Measurements from ENCODE around the gene OR52B4. TPM values are rescaled to one million over a fixed set of nuclear protein-coding genes. Genes with fewer than 3 reads are reported as not detected.

Gene OR52B4
- total and polyA plus RNA-seq, 3 donors from 2014 or later, result not detected

DNA sequence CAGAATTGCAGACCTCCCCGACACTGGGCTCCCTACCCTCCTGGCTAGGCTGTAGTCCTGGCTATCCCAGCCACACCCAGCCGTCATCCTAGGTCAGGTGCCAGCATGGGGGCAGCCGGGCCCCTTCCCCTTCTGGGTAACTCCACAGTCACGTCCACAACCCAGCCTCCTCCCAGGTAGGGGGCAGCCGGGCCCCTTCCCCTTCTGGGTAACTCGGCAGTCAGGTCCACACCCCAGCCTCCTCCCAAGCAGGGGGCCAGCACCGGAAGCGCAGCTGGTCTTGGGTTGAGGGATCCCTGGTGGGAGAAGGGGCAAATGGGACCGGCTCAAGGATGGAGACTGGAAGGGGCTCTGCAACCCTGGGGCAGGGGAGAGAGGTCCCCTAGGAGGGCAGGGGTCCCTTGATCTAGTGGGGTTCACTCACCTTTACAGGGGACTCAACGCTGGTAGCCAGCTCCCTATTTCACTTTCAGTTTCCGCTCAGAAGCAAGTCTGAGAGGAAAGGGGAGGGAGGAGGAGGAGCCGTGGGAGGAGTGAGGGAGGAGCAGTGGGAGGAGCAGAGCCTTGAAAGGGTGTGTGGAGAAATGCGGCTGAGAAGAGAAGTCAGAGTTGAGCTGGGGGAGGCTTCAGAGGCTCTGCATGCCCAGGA, 25.1 kb upstream of the OR52B4 start, which contains the start of gene TRIM21:
Gene TRIM21, minus strand, starts transcription at position 494 of the 649 bp plus-strand sequence. CDS start 3,293 bp downstream, outside the sequence.
- no peaks in the 10 kb centered on the region for H3K4me1 ChIP-seq
- TF ChIP-seq POLR2A (IDR thresholded peaks at IDR 0.05), result no peak
- TF ChIP-seq, protein P1, sequence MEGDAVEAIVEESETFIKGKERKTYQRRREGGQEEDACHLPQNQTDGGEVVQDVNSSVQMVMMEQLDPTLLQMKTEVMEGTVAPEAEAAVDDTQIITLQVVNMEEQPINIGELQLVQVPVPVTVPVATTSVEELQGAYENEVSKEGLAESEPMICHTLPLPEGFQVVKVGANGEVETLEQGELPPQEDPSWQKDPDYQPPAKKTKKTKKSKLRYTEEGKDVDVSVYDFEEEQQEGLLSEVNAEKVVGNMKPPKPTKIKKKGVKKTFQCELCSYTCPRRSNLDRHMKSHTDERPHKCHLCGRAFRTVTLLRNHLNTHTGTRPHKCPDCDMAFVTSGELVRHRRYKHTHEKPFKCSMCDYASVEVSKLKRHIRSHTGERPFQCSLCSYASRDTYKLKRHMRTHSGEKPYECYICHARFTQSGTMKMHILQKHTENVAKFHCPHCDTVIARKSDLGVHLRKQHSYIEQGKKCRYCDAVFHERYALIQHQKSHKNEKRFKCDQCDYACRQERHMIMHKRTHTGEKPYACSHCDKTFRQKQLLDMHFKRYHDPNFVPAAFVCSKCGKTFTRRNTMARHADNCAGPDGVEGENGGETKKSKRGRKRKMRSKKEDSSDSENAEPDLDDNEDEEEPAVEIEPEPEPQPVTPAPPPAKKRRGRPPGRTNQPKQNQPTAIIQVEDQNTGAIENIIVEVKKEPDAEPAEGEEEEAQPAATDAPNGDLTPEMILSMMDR (IDR thresholded peaks at IDR 0.05), result no peak
- no peaks in the 10 kb centered on the region for H3K9me3 ChIP-seq
- peak within 1 kb of the TSS; percentile 58 to 81 for H3K27ac ChIP-seq
- H3K4me3 ChIP-seq, result peak within 1 kb of the TSS; percentile 76 to 93
- intact Hi-C loops (cut with DNase I; ENCODE audit: low total_unique reads), result no loop called here
- no peaks in the 10 kb centered on the region for H3K27me3 ChIP-seq
- no peaks in the 10 kb centered on the region for H3K36me3 ChIP-seq (ENCODE audit: low read depth, missing control alignments)
- 0% methylated on average over 9 to 13 of the region's 13 CpGs for WGBS, 2 donors
- DNase-seq, result peak; percentile 93

DNA sequence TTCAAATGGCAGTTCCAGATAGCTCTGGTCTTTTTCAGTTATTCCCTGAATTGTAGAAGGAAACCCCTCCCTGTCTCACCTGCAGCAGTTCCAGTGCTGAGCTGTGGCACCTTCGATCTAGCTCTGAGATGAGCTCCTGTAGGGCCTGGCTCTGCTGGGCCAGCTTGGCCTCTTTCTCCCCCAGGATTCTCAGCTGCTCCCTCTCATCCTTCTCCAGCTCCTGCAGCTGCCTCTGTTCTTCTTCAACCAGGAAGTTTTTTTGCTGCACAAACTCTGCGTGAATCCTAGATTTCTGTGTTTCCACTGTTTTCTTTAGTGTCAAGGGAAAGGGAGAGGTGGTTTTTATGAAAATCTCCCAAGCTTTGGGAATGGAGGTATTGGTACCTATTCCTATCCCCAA, 20.0 kb upstream of the OR52B4 start:
- no peak for TF ChIP-seq POLR2A (IDR thresholded peaks at IDR 0.05)
- TF ChIP-seq, protein P1 (IDR thresholded peaks at IDR 0.05), result no peak
- intact Hi-C loops (cut with DNase I; ENCODE audit: low total_unique reads), result no loop called here
- no peaks in the 10 kb centered on the region for H3K9me3 ChIP-seq
- H3K36me3 ChIP-seq (ENCODE audit: low read depth, missing control alignments), result no peaks in the 10 kb centered on the region
- H3K4me3 ChIP-seq, result no peak overlapping the region
- no peak overlapping the region for H3K27ac ChIP-seq
- H3K4me1 ChIP-seq, result no peaks in the 10 kb centered on the region
- H3K27me3 ChIP-seq, result no peaks in the 10 kb centered on the region
- no peak for DNase-seq
- 94 to 95% methylated on average over 2 of the region's 2 CpGs for WGBS, 2 donors

DNA sequence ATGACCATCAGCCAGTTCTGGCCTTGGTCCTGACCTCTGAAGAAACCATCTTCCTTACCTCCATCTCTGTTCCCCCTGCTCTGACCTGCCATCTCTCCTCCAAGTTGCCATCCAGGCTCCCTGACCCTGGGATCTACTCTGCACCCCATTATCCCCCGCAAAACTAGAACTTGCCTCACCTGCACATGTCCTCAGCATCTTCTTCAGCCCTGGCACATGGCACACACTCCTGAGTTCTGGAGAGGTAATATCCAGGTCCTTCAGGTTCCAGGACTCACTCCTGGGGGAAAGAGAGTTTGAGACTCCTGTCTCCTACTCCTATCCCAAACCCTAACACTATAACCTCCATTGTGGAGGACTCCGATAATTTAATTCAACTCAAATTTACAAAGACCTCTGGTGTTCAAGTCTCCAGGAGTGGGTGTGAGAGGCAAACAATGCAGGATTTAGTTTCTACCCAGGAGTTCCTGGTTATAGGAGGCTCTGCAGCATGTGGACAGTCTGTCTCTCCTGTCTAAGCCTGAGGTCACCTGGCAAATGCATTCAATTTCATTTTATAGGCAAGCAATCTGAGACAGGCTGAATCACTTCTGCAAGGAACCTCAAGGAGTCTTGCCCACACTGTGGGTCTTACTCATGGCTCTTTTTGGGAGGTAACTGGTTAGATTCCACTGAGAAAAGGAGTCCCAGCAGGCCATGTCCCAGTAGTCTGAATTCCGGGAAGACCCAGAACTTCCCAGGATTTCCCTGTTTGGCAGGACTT, 18.0 kb upstream of the OR52B4 start:
- TF ChIP-seq, protein P1 (IDR thresholded peaks at IDR 0.05), result no peak
- no peak for TF ChIP-seq POLR2A (IDR thresholded peaks at IDR 0.05)
- Histone ChIP-seq H3K4me1 (no peaks in the 10 kb centered on the region), H3K36me3 (ENCODE audit: low read depth, missing control alignments) (no peaks in the 10 kb centered on the region), H3K27me3 (no peaks in the 10 kb centered on the region), H3K27ac (no peak overlapping the region), H3K9me3 (no peaks in the 10 kb centered on the region), H3K4me3 (no peak overlapping the region)
- intact Hi-C loops (cut with DNase I; ENCODE audit: low total_unique reads), result no loop called here
- 86 to 98% methylated on average over 3 of the region's 3 CpGs for WGBS, 2 donors
- no peak for DNase-seq

DNA sequence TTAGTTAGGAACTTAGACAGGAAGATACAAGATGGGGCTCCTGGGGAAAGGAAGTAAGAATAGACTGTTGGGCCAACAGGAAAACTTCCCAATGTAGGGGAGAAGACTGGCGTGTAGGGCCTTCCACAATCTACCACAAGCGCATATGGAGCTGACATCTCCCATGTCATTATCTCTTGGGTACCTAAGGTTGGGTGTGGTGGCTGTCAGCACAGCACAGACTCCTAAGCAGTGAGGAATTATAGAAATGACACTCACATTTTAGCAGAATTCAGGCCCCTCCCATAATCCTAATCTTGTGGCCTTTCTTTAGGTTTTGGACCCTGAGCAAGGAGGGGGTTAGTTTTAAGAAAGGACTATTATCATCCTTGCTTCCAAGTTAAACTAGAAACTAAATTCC, 13.7 kb upstream of the OR52B4 start:
- intact Hi-C loops (cut with DNase I; ENCODE audit: low total_unique reads), result no loop called here
- TF ChIP-seq POLR2A (IDR thresholded peaks at IDR 0.05), result no peak
- TF ChIP-seq, protein P1 (IDR thresholded peaks at IDR 0.05), result no peak
- H3K27ac ChIP-seq, result no peak overlapping the region
- H3K4me1 ChIP-seq, result no peaks in the 10 kb centered on the region
- no peak for DNase-seq
- H3K27me3 ChIP-seq, result no peaks in the 10 kb centered on the region
- no peaks in the 10 kb centered on the region for H3K36me3 ChIP-seq (ENCODE audit: low read depth, missing control alignments)
- no peak overlapping the region for H3K4me3 ChIP-seq
- no peaks in the 10 kb centered on the region for H3K9me3 ChIP-seq
- WGBS, 2 donors, result 91 to 95% methylated on average over 2 of the region's 2 CpGs

All from testis (tissue), 3 donors.